Astrocyte (in vitro differentiated cells and primary cell): ENCODE measurements around the gene ST6GALNAC2.

Experiments
- CTCF ChIP-seq: IDR thresholded peaks from 2 replicates; pipeline ENCODE4 v1.5.1; 2011; ENCODE audit warnings: low read depth, mild to moderate bottlenecking, inconsistent platforms, low read length, moderate library complexity; ENCODE audit not compliant: insufficient read depth
- EZH2 ChIP-seq: IDR thresholded peaks from 2 replicates; pipeline ENCODE4 v1.6.1; 2012; ENCODE audit warnings: mild to moderate bottlenecking, low read length, inconsistent platforms; ENCODE audit not compliant: insufficient read depth

GRCh38 chr17:76588182-76588581, 2.5 kb upstream of the ST6GALNAC2 start:
- no peak for TF ChIP-seq CTCF
- no peak for TF ChIP-seq EZH2
